Body of pancreas (tissue), 4 donors: ENCODE data around the gene LPIN2. TPM values are rescaled to one million over a fixed set of nuclear protein-coding genes. Genes with fewer than 3 reads are reported as not detected.
A peak's percentile ranks its signal among the peaks of the same experiment; 100 is the strongest.

Experiments
- ATAC-seq: fragments of 150-250 bp; one replicate; pipeline ENCODE4 v1.9.1; 2016
- DNase-seq, 4 donors: peaks; one replicate each; pipeline ENCODE4 v3.0.0-alpha.2; 2019
- H3K27ac ChIP-seq, 4 donors: fragments of 200-600 bp; sonication (generic); 1 replicate in 3 of 4; 2 replicates in 1 of 4; pipeline versions ENCODE4 v1.5.1 to v1.6.1; 2016 to 2019; ENCODE audit warnings: mild to moderate bottlenecking in 1 of 4, mixed read lengths in 1 of 4, moderate library complexity in 1 of 4
- H3K27me3 ChIP-seq, 2 donors: fragments of 200-600 bp; sonication (generic); one replicate each; pipeline ENCODE4 v1.6.0; 2016; ENCODE audit warnings: mild to moderate bottlenecking in 1 of 2
- H3K36me3 ChIP-seq, 2 donors: fragments of 200-600 bp; sonication (generic); replicated peaks in 1 of 2; 2 replicates each; pipeline ENCODE4 v1.5.1; 2016; ENCODE audit warnings: low read depth in 2 of 2; ENCODE audit not compliant: insufficient read depth in 1 of 2
- H3K4me1 ChIP-seq: fragments of 200-600 bp; sonication (generic); one replicate; pipeline ENCODE4 v1.6.0; 2016
- H3K4me3 ChIP-seq, 2 donors: fragments of 200-600 bp; sonication (generic); 1 replicate in 1 of 2; 2 replicates in 1 of 2; pipeline ENCODE4 v1.5.1; 2016 to 2019
- H3K9me3 ChIP-seq, 3 donors: fragments of 200-600 bp; sonication (generic); 1 replicate in 2 of 3; 2 replicates in 1 of 3; pipeline ENCODE4 v1.5.1; 2016
- POLR2A ChIP-seq, 3 donors: fragments of 450-650 bp; IDR thresholded peaks; one replicate each; pipeline ENCODE4 v1.6.1; 2016; ENCODE audit warnings: antibody characterized with exemption in 3 of 3, mild to moderate bottlenecking in 2 of 3
- WGBS, 2 donors: methylation state at CpG; one replicate each; pipeline ENCODE4 v1.1.5; 2017; 5-methylcytosine and 5-hydroxymethylcytosine counted together
- intact Hi-C: fragments of 100-400 bp; cut with DNase I; formaldehyde crosslinking; loops from one replicate; pipeline ENCODE4 v1.15.1; 2023
- total RNA-seq, 2 donors: library from RNA; depleted of rRNA; stranded (reverse); fragments of >200 nt; gene quantifications; one replicate each; pipeline ENCODE4 v1.1.0, GENCODE V29; 2016
- TF ChIP-seq, protein P1 (sequence below), 7 experiments: fragments of 450-650 bp in 4 of 7; fragments of 200-600 bp in 3 of 7; sonication (generic) in 3 of 7; IDR thresholded peaks; one replicate each; pipeline ENCODE4 v1.5.1; 2016 to 2019; ENCODE audit warnings: antibody characterized with exemption in 7 of 7

The LPIN2 gene
- total RNA-seq, 2 donors from 2014 or later = 10.9 to 35.3 TPM

DNA sequence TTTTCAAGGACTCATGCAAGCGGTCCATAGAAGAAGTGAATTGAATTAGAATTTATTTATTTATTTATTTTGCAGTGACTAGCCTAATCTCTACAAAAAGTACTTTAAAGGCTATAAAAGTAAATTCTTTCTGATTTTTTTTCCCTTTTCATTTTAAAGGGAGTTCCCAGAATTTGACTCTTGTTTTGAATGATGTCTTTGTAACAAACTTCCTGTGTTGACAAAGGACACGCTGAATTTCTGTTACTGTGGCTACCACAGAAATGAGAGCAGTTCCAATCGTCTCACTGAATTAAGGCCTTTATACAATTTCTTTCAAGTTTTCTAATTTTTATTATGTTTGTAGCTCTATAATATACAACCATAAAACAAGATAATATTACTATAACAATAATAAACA, 46.3 kb upstream of the LPIN2 start:
- no peaks in the 10 kb centered on the region for H3K36me3 ChIP-seq
- no peaks in the 10 kb centered on the region for H3K9me3 ChIP-seq
- TF ChIP-seq POLR2A (IDR thresholded peaks at IDR 0.05) = no peak
- TF ChIP-seq, protein P1, sequence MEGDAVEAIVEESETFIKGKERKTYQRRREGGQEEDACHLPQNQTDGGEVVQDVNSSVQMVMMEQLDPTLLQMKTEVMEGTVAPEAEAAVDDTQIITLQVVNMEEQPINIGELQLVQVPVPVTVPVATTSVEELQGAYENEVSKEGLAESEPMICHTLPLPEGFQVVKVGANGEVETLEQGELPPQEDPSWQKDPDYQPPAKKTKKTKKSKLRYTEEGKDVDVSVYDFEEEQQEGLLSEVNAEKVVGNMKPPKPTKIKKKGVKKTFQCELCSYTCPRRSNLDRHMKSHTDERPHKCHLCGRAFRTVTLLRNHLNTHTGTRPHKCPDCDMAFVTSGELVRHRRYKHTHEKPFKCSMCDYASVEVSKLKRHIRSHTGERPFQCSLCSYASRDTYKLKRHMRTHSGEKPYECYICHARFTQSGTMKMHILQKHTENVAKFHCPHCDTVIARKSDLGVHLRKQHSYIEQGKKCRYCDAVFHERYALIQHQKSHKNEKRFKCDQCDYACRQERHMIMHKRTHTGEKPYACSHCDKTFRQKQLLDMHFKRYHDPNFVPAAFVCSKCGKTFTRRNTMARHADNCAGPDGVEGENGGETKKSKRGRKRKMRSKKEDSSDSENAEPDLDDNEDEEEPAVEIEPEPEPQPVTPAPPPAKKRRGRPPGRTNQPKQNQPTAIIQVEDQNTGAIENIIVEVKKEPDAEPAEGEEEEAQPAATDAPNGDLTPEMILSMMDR (IDR thresholded peaks at IDR 0.05) = no peak
- DNase-seq = no peak
- no peaks in the 10 kb centered on the region for H3K27me3 ChIP-seq
- WGBS, 2 donors = 51 to 66% methylated on average over 3 of the region's 3 CpGs
- intact Hi-C loops = no loop called here
- peaks cover 7% of the 10 kb centered on the region for H3K4me1 ChIP-seq
- peak overlapping the region in 1 of 4 donors; percentile 26 for H3K27ac ChIP-seq
- H3K4me3 ChIP-seq = no peak overlapping the region
- ATAC-seq = no peak

GRCh38 chr18:3058328-3059191, 45.6 kb upstream of the LPIN2 start:
- TF ChIP-seq, protein P1 (IDR thresholded peaks at IDR 0.05) = no peak
- TF ChIP-seq POLR2A (IDR thresholded peaks at IDR 0.05) = no peak
- H3K4me3 ChIP-seq = no peak overlapping the region
- peaks cover 7% of the 10 kb centered on the region for H3K4me1 ChIP-seq
- ATAC-seq (no peak), DNase-seq (no peak)
- no peaks in the 10 kb centered on the region for H3K27me3 ChIP-seq
- no peaks in the 10 kb centered on the region for H3K9me3 ChIP-seq
- 60 to 68% methylated on average over 6 of the region's 6 CpGs for WGBS, 2 donors
- H3K27ac ChIP-seq = peak overlapping the region in 1 of 4 donors; percentile 26
- intact Hi-C loops = no loop called here
- no peaks in the 10 kb centered on the region for H3K36me3 ChIP-seq

- H3K27ac ChIP-seq = no peak overlapping the region
- no peak overlapping the region for H3K4me3 ChIP-seq
- ATAC-seq = no peak
These were observed 44.6 kb upstream of the LPIN2 start for GRCh38 chr18:3057526-3057925.

DNA sequence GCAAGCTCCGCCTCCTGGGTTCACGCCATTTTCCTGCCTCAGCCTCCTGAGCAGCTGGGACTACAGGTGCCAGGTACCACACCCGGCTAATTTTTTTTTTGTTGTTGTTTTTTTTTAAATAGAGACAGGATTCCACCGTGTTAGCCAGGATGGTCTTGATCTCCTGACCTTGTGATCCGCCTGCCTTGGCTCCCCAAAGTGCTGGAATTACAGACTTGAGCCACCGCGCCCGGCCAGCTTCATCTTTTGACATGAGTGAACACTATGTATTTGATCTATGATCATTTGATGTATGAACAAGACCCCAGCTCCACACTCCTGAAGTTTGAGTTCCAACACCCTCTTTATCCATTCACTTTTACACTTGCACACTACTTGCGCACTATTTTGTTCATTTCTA, 43.4 kb upstream of the LPIN2 start:
- 60 to 77% methylated on average over 9 of the region's 9 CpGs for WGBS, 2 donors
- Histone ChIP-seq H3K4me1 (peaks cover 21% of the 10 kb centered on the region), H3K27ac (no peak overlapping the region), H3K36me3 (no peaks in the 10 kb centered on the region), H3K27me3 (no peaks in the 10 kb centered on the region), H3K4me3 (no peak overlapping the region), H3K9me3 (no peaks in the 10 kb centered on the region)
- DNase-seq (no peak), ATAC-seq (no peak)
- TF ChIP-seq, protein P1 (IDR thresholded peaks at IDR 0.05) = no peak
- TF ChIP-seq POLR2A (IDR thresholded peaks at IDR 0.05) = no peak
- intact Hi-C loops = no loop called here

More at GRCh38 chr18:3057526-3057925, 44.6 kb upstream of the LPIN2 start:
- no peaks in the 10 kb centered on the region for H3K27me3 ChIP-seq
- no peak for DNase-seq
- intact Hi-C loops = no loop called here
- no peak for TF ChIP-seq POLR2A (IDR thresholded peaks at IDR 0.05)
- TF ChIP-seq, protein P1 (IDR thresholded peaks at IDR 0.05) = no peak
- peaks cover 8% of the 10 kb centered on the region for H3K4me1 ChIP-seq
- no peaks in the 10 kb centered on the region for H3K36me3 ChIP-seq
- WGBS, 2 donors = 71 to 83% methylated on average over 4 of the region's 4 CpGs
- no peaks in the 10 kb centered on the region for H3K9me3 ChIP-seq

DNA sequence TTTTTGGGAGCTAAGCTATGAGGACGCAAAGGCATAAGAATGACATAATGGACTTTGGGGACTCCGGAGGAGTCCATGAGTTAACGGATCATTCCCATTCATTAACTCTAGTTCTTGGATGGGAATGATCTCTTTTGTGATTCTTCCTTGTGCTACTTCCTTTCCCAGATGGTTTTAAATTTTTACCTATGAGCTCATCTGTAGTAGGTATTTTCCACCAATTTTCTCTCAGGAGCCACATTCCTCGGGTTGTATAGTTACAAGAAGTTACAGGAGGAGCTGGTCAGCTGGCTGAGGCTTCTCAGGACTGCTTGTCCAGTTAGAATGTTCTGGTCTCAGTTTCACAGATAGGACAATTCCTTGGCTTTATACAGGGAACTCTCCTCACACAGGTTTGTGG, 42.9 kb upstream of the LPIN2 start:
- no peak for TF ChIP-seq POLR2A (IDR thresholded peaks at IDR 0.05)
- TF ChIP-seq, protein P1 (IDR thresholded peaks at IDR 0.05) = no peak
- H3K36me3 ChIP-seq = no peaks in the 10 kb centered on the region
- DNase-seq (no peak), ATAC-seq (no peak)
- H3K27ac ChIP-seq = no peak overlapping the region
- WGBS, 2 donors = 55 to 63% methylated on average over 4 of the region's 4 CpGs
- no peak overlapping the region for H3K4me3 ChIP-seq
- H3K4me1 ChIP-seq = peaks cover 23% of the 10 kb centered on the region
- H3K9me3 ChIP-seq = no peaks in the 10 kb centered on the region
- intact Hi-C loops = no loop called here
- H3K27me3 ChIP-seq = no peaks in the 10 kb centered on the region
